Medulla oblongata (tissue), 1 donor: ENCODE data around the gene DTNBP1.
"Not testable (repeated sequence)": the region's sequence is repeated elsewhere in the genome, so short reads cannot be mapped to it uniquely, and the experiment has no call there.

Experiments used
- DNase-seq: peaks from one replicate; pipeline ENCODE4 v3.0.0-alpha.2; 2015; ENCODE audit errors: extremely low spot score

Gene DTNBP1

DNA sequence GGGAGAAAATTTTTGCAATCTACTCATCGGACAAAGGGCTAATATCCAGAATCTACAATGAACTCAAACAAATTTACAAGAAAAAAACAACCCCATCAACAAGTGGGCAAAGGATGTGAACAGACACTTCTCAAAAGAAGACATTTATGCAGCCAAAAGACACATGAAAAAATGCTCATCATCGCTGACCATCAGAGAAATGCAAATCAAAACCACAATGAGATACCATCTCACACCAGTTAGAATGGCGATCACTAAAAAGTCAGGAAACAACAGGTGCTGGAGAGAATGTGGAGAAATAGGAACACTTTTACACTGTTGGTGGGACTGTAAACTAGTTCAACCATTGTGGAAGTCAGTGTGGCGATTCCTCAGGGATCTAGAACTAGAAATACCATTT lies 4.1 kb upstream of the DTNBP1 start:
- not testable (repeated sequence) for DNase-seq

- no peak for DNase-seq
Observed at GRCh38 chr6:15665237-15665636, 2.4 kb upstream of the DTNBP1 start.

- no peak for DNase-seq
Observed at GRCh38 chr6:15663130-15663871, 473 bp upstream of the DTNBP1 start.

DNA sequence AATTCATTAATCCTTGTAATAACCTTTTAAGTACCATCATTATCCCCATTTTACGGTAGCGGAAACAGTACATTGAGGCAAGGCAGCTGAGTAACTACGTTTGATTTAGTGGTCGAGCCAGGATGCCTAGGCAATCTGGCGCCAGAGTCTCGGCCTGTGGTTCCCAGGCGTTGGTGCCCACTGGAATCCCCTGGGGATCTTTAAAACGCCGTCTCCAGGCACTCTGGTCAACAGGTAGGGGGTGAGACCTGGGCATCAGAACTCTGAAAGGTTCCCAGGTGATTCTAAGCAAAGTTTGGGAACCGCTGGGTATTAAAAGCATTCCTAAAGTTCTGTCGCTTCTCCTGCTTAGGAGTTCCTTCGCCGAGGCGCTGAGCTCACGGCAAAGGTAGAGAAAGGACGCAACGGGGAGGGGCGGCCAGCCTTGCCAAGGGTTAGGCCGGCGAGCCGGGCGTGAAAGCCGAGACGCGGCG lies 939 bp downstream of the DTNBP1 start:
- peak; percentile 11 for DNase-seq

- peak; percentile 48 for DNase-seq
Observed at GRCh38 chr6:15659181-15659580, 3.6 kb downstream of the DTNBP1 start.

GRCh38 chr6:15658181-15658744 lies 4.6 kb downstream of the DTNBP1 start:
- no peak for DNase-seq

GRCh38 chr6:15657290-15657689 lies 5.5 kb downstream of the DTNBP1 start:
- no peak for DNase-seq

DNA sequence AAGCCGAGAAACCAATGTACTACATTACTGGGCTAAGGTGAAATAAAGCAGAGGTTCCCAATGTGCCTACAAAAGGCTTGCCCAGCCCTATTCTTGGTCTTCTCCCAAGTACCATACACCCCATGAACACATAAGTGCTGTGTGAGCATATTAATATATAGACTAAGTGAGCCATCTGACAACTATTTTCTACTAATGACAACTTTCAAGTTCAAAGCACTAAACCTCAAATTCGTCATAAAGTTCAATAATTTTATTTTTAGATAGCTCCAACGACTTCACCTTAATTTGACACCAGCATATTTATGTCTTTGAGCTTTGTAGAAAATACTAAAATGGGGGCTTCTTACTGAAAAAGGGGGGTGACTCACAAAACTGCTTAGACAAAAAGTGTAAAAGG lies 6.7 kb downstream of the DTNBP1 start:
- DNase-seq, result no peak

- no peak for DNase-seq
Observed at GRCh38 chr6:15654250-15654649, 8.6 kb downstream of the DTNBP1 start.

DNA sequence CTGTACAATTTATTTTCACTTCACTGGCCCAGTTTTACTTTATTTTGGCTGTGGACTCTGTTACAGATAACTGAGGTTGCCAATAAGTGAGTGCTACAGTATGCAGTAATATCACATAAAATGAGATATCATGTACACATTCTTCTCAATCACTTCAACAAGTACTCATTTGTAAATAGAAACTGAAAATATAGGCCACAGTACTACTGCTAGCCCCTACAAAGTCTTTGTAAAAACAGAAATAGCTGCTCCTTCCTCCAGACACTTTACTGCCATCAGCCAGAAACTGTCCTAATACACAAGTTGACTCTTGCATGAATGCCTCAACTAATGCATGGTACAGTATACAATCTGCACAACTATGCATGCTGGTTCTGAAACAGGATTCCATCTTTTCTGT lies 9.2 kb downstream of the DTNBP1 start:
- no peak for DNase-seq

GRCh38 chr6:15650004-15650559 lies 12.7 kb downstream of the DTNBP1 start:
- not testable (repeated sequence) for DNase-seq

- no peak for DNase-seq
Observed at GRCh38 chr6:15644904-15645303, 17.9 kb downstream of the DTNBP1 start.

GRCh38 chr6:15643542-15643941 lies 19.3 kb downstream of the DTNBP1 start:
- DNase-seq, result no peak

DNA sequence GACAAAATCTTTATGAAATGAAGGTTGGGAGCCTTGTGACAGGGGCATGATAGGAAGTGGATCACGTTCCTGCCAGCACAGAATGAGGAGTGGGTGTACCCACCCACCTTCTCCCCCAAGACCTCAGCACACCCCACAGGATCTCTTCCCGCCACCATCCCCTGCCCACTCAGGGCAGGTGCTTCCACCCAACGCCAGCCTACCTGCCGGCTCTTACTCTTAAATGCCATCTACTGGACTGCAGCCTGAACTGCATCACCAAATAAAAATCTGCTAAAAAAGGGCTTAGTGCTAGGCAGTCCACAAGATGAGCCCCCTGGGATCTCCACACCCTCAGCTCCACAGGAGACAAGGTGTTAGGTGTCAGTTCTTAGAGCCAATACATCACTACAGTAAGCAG lies 20.6 kb downstream of the DTNBP1 start:
- DNase-seq, result no peak

GRCh38 chr6:15638373-15638772 lies 24.5 kb downstream of the DTNBP1 start:
- no peak for DNase-seq

DNA sequence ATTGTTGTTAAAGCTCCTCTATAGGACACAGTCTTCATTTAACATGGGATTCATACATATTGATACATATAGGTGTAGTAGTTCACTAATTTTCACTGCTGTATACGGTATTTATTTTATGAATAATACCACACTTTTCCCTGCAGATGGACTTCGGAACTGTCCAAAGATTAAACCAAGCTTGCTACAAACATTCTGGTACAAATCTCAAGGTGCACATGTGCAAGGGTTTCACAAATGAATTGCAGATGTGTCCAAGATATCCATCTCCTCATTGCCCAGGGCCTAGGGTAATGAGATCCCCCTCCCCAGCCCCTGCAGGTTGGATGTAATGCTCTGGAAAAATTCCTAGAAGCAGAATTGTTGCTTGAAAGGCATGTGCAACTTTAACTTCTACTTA lies 31.4 kb downstream of the DTNBP1 start:
- no peak for DNase-seq

GRCh38 chr6:15630202-15630601 lies 32.6 kb downstream of the DTNBP1 start:
- no peak for DNase-seq

GRCh38 chr6:15629487-15629886 lies 33.3 kb downstream of the DTNBP1 start:
- DNase-seq, result no peak

- DNase-seq, result no peak
Observed at GRCh38 chr6:15628499-15629131, 34.2 kb downstream of the DTNBP1 start.

DNA sequence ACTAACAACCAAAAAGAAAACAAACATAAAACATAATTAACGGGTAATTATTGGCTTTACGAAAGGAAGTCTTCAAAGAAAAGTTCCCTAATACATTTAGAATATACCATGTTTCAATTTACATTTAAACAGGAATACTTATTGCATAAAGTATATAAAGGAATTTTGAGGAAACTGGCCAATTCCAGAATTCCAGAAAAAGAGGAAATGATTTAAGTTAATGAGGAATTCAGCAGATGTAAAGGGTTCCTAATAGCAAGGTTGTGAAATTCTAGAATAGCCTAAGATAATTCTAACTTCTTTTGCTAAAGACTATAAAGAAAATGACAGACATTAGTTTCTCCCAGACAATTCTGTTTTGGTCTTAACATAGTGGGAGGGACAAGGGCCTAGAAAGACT lies 35.0 kb downstream of the DTNBP1 start:
- DNase-seq, result no peak

GRCh38 chr6:15626878-15627674 lies 35.8 kb downstream of the DTNBP1 start:
- no peak for DNase-seq

DNA sequence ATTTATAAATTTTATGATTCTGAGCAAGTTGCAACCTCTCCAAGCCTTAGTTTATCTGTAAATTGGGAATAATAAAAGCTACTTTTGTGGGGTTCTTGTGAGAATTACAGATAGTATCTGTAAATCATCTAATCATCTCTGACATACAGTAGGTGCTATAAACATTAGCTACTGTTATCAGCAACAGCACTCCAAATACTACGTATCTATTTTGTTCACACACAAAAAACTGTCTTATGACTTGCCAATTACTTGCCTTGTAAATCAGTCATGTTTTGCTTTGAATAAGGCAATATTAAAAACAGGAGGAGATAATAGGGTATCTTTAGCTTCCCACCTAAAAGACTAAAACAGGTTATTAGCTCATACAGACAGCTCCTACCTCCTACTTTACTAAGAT lies 36.7 kb downstream of the DTNBP1 start:
- no peak for DNase-seq
